GM12878 (cell line): ENCODE results near the gene PLEKHA1. TPM values are rescaled to one million over a fixed set of nuclear protein-coding genes. Genes with fewer than 3 reads are reported as not detected.

Experiments
- ATAC-seq: fragments of 200-7000 bp; cut with Tn5 transposase; 3 replicates; pipeline ENCODE4 v1.9.1; 2020; ENCODE audit warnings: mild to moderate bottlenecking, moderate library complexity
- BruUV-seq: library from RNA; stranded (reverse); fragments of 400-500 nt; replicated peaks from 2 replicates; lab custom pipeline; 2021; lab: Mats Ljungman, UMichigan
- CTCF ChIA-PET: fragments of 300-600 bp; sonication (Branson Sonifier 250); formaldehyde crosslinking; extraction: SDS; loops from one replicate; lab custom pipeline; 2021; ENCODE audit warnings: inconsistent platforms; lab: Yijun Ruan, JAX
- POLR2A ChIA-PET: fragments of 350-600 bp; formaldehyde crosslinking; extraction: SDS; loops from one replicate; lab custom pipeline; 2021; ENCODE audit warnings: inconsistent platforms; lab: Charles Lee
- RAD21 ChIA-PET: fragments of 300-600 bp; sonication (Branson Sonifier 250); formaldehyde crosslinking; loops from one replicate; lab custom pipeline; 2023; ENCODE audit warnings: antibody characterized with exemption; ENCODE audit not compliant: unreplicated experiment; lab: Charles Lee
- SMC1A ChIA-PET: fragments of 300-600 bp; sonication (Branson Sonifier 250); formaldehyde crosslinking; loops from one replicate; lab custom pipeline; 2023; ENCODE audit not compliant: unreplicated experiment, uncharacterized antibody; lab: Charles Lee
- DNase-seq: peaks from one replicate; pipeline ENCODE4 v3.0.0-alpha.2; 2011; ENCODE audit warnings: low read depth, low spot score
- FAIRE-seq: peaks from 3 replicates; lab custom pipeline; 2011; peaks lifted over from hg19 to GRCh38; lab: Jason Lieb, UNC
- H2AFZ ChIP-seq: 2 replicates; pipeline ENCODE4 v1.6.0; 2011; ENCODE audit warnings: low read depth, low read length, control low read depth; ENCODE audit not compliant: control insufficient read depth
- H3K27ac ChIP-seq: 2 replicates; pipeline ENCODE4 v1.5.1; 2011; ENCODE audit warnings: control low read depth; ENCODE audit not compliant: control insufficient read depth, insufficient read depth
- H3K27me3 ChIP-seq, 2 experiments: replicated peaks in 1 of 2; 2 replicates each; pipeline versions ENCODE4 v1.6.0 to v1.6.1; 2011; ENCODE audit warnings: low read length in 1 of 2; ENCODE audit not compliant: control insufficient read depth in 2 of 2, insufficient read depth in 2 of 2
- H3K36me3 ChIP-seq, 2 experiments: 2 replicates each; pipeline ENCODE4 v1.5.1; 2011; ENCODE audit warnings: low read length in 1 of 2; ENCODE audit not compliant: control insufficient read depth in 2 of 2, insufficient read depth in 2 of 2
- H3K4me1 ChIP-seq: 2 replicates; pipeline ENCODE4 v1.6.1; 2011; ENCODE audit warnings: mild to moderate bottlenecking, low read length, moderate library complexity, mixed read lengths; ENCODE audit not compliant: control insufficient read depth, insufficient read depth
- H3K4me2 ChIP-seq: 2 replicates; pipeline ENCODE4 v1.6.0; 2011; ENCODE audit warnings: control low read depth; ENCODE audit not compliant: control insufficient read depth, insufficient read depth
- H3K4me3 ChIP-seq: fragments of 200-600 bp; sonication (generic); 2 replicates; pipeline ENCODE4 v1.5.1; 2016
- H3K79me2 ChIP-seq: 2 replicates; pipeline ENCODE4 v1.6.0; 2011; ENCODE audit warnings: low read length; ENCODE audit not compliant: control insufficient read depth, insufficient read depth
- H3K9ac ChIP-seq: 2 replicates; pipeline ENCODE4 v1.8.0; 2011; ENCODE audit warnings: low read length, control low read depth, mixed read lengths; ENCODE audit not compliant: control insufficient read depth, insufficient read depth
- H3K9me3 ChIP-seq: replicated peaks from 3 replicates; pipeline ENCODE4 v1.5.1; 2011; ENCODE audit warnings: mild to moderate bottlenecking, low read length; ENCODE audit not compliant: control insufficient read depth, insufficient read depth
- H4K20me1 ChIP-seq: 2 replicates; pipeline ENCODE4 v1.6.0; 2011; ENCODE audit not compliant: control insufficient read depth, insufficient read depth
- ASH2L ChIP-seq: fragments of 300-600, 200-600 bp; sonication (generic); IDR thresholded peaks from 2 replicates; pipeline ENCODE4 v1.6.1; 2017; ENCODE audit warnings: low read depth, mild to moderate bottlenecking, borderline replicate concordance
- EZH2 ChIP-seq: IDR thresholded peaks from 2 replicates; pipeline ENCODE4 v1.6.1; 2012; ENCODE audit warnings: low read depth, mild to moderate bottlenecking, control low read depth, inconsistent platforms, low read length, borderline replicate concordance; ENCODE audit not compliant: control insufficient read depth
- SMAD5 ChIP-seq: IDR thresholded peaks from 2 replicates; pipeline ENCODE4 v1.6.1; 2016; ENCODE audit warnings: antibody characterized with exemption, low read depth
- ZBTB11 ChIP-seq: fragments of 450-650 bp; formaldehyde crosslinking; IDR thresholded peaks from 2 replicates; pipeline ENCODE4 v1.5.0; 2022; ENCODE audit warnings: mild to moderate bottlenecking, missing genetic modification characterization
- ZBTB4 ChIP-seq: fragments of 450-650 bp; formaldehyde crosslinking; IDR thresholded peaks from 2 replicates; pipeline ENCODE4 v1.4.0; 2022; ENCODE audit warnings: mild to moderate bottlenecking, moderate library complexity
- WGBS: methylation state at CpG from one replicate; pipeline ENCODE4 v1.1.6; 2016; ENCODE audit warnings: low lambda C conversion rate; ENCODE audit not compliant: insufficient replicate concordance, insufficient coverage; ENCODE audit errors: missing lambda C conversion rate; 5-methylcytosine and 5-hydroxymethylcytosine counted together
- in situ Hi-C: fragments of 300-500 bp; cut with MboI; formaldehyde crosslinking; loops from 9 replicates; pipeline ENCODE4 v1.14.3; 2018; ENCODE audit warnings: mixed read lengths
- intact Hi-C: fragments of 100-400 bp; cut with micrococcal nuclease; formaldehyde crosslinking; loops from one replicate; pipeline ENCODE4 v1.14.2; 2022; ENCODE audit not compliant: unreplicated experiment
- polyA plus RNA-seq, 11 experiments: library from polyadenylated mRNA; depleted of rRNA in 4 of 11; unstranded in 6 of 11; stranded (reverse) in 5 of 11; fragments of >200 nt; fragmentation: Nextera tagmentation in 4 of 11; fragmentation: Illumina TruSeq in 1 of 11; extraction: Ambion mirVana in 4 of 11; extraction: Trizol in 1 of 11; gene quantifications; 1 replicate in 1 of 11; 2 replicates in 10 of 11; pipeline versions ENCODE4 v1.2.1 to v1.2.3, GENCODE V29; 2011 to 2016; ENCODE audit warnings: inconsistent platforms in 2 of 11, missing spikeins in 2 of 11, low read depth in 1 of 11
- total RNA-seq, 4 experiments: library from RNA; depleted of rRNA in 3 of 4; stranded (reverse); fragments of >200 nt in 3 of 4; fragmentation: Illumina TruSeq in 1 of 4; extraction: Trizol in 1 of 4; gene quantifications; 2 replicates each; pipeline versions ENCODE4 v1.2.1 to v1.2.3, GENCODE V29; 2013 to 2021

PLEKHA1 gene
- total and polyA plus RNA-seq, 10 of the 15 experiments (the other 5 are each of a cell fraction or from before 2014, with no cell fraction given), result 0.15 to 6.0 (median 0.32) TPM

GRCh38 chr10:122420624-122421007, 46.1 kb downstream of the PLEKHA1 start (continued):
- TF ChIP-seq ZBTB11 (CRISPR knock-in tag) (no peak), SMAD5 (no peak)

GRCh38 chr10:122421054-122421625, 46.6 kb downstream of the PLEKHA1 start:
- Histone ChIP-seq H3K27ac (no peak overlapping the region), H3K9ac (no peak overlapping the region), H3K4me2 (no peak overlapping the region), H3K79me2 (no peaks in the 10 kb centered on the region), H3K4me3 (no peak overlapping the region), H4K20me1 (no peaks in the 10 kb centered on the region), H3K4me1 (no peaks in the 10 kb centered on the region), H3K36me3 (no peaks in the 10 kb centered on the region), H2AFZ (no peak overlapping the region), H3K9me3 (no peaks in the 10 kb centered on the region), H3K27me3 (no peaks in the 10 kb centered on the region)
- in situ Hi-C loops (no loop called here), intact Hi-C loops (no loop called here)
- CTCF ChIA-PET, result interaction anchor here (3.1 kb wide), 1 partner anchor 14 kb away, joined by 25 read pairs; no protein-coding TSS in a partner anchor
- POLR2A ChIA-PET, result no interaction called here
- DNase-seq (no peak), FAIRE-seq (no peak), ATAC-seq (no peak)
- no TSS peak for BruUV-seq
- RAD21 ChIA-PET, result no interaction called here
- TF ChIP-seq EZH2, result no peak
- no peak for TF ChIP-seq ASH2L
- TF ChIP-seq ZBTB4 (CRISPR knock-in tag), result no peak
- 13% methylated on average over 3 of the region's 3 CpGs for WGBS
- SMC1A ChIA-PET, result no interaction called here
